UCSD-AML1 (cell line): ENCODE data around the gene INO80D.

Experiments used
- DNase-seq: peaks from one replicate; lab custom pipeline; 2025; ENCODE audit not compliant: unreplicated experiment; lab: John Stamatoyannopoulos, UW

Gene INO80D

DNA sequence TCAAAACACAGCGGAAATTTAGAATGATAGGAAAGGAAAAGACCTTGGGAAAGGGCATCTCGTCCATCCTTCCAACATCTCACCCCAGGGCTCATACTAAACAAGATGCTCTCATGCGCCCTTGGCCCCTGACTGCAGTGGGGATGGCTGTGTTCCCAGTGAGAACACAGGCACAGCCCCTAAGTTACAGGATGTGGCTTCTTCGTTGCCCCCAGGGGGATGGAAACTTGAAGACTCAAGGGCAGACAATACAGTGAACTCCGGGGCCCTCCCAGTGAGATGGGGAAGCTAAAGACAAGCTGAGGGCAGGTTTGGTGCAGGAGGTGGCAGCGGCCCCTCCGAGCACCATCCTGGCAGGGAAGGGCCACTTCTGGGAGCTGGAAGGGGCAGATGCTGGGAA, 139.7 kb downstream of the INO80D start:
- DNase-seq = no peak
